HFF-Myc (cell line): ENCODE data around the gene SMYD1.

Experiments used
- DNase-seq: peaks from one replicate; pipeline ENCODE4 v3.0.0-alpha.2; 2011; ENCODE audit warnings: low read depth; ENCODE audit errors: extremely low read depth
- H3K4me3 ChIP-seq: replicated peaks from 2 replicates; pipeline ENCODE4 v1.5.1; 2011; ENCODE audit warnings: low read depth, mild to moderate bottlenecking, control low read depth, low read length
- TF ChIP-seq, protein P1 (sequence below): IDR thresholded peaks from 2 replicates; pipeline ENCODE4 v1.5.1; 2012; ENCODE audit warnings: mild to moderate bottlenecking, low read depth, low read length, control low read depth; ENCODE audit errors: missing control alignments

SMYD1 gene

DNA sequence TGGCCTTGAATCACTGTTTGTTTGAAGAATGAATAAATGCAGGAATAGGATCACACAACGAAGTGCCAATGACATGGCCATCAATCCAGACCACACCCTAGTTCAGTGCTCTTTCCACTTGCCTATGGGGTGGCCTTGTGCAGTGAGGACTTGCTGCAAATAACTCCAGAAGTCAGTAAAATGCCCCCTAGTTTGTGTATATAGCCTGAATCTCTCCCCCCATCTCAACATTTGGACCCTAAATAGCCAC is 59.9 kb downstream of the SMYD1 start:
- no peak overlapping the region for H3K4me3 ChIP-seq
- DNase-seq: no peak
- TF ChIP-seq, protein P1, sequence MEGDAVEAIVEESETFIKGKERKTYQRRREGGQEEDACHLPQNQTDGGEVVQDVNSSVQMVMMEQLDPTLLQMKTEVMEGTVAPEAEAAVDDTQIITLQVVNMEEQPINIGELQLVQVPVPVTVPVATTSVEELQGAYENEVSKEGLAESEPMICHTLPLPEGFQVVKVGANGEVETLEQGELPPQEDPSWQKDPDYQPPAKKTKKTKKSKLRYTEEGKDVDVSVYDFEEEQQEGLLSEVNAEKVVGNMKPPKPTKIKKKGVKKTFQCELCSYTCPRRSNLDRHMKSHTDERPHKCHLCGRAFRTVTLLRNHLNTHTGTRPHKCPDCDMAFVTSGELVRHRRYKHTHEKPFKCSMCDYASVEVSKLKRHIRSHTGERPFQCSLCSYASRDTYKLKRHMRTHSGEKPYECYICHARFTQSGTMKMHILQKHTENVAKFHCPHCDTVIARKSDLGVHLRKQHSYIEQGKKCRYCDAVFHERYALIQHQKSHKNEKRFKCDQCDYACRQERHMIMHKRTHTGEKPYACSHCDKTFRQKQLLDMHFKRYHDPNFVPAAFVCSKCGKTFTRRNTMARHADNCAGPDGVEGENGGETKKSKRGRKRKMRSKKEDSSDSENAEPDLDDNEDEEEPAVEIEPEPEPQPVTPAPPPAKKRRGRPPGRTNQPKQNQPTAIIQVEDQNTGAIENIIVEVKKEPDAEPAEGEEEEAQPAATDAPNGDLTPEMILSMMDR: no peak

DNA sequence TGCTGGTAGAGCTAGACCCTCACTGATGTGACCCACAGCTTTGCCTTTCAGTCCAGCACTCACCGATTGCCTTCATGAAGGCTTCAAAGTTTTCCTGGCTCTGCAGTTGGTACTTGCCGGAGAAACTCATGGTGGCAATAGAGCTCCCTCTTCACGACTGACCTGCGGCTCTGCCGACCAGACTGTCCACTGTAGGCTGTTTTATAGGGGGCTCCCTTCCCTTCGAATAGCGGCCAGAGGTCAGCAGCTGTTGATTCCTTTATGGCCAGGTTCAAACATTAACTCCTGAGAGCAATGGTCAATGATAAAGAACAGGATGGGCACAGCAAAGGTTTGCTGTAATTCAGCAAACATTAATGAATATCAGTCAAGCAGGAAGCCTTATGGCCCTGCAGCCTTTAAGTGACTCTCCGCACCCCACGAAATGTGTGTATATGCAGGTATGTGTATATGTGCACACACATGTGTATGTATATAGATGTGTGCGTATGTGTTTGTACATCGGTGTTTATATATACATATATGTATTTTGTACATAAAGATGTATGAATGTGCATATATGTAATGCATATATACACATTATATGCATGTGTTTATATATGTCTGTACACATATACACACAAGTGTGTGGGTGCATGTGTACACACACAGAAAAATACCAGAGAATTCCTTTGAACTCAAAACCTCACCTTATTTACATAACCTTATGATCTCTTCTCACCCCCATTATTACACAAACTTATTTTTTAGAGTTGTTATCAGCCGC is 60.4 kb downstream of the SMYD1 start, which contains the start of gene FABP1:
Gene FABP1 (minus strand): TSS at position 175 of the 766 bp plus-strand sequence. CDS start 45 bp downstream, at position 130.
- no peak within 1 kb of the TSS for H3K4me3 ChIP-seq
- TF ChIP-seq, protein P1: no peak
- no peak for DNase-seq

DNA sequence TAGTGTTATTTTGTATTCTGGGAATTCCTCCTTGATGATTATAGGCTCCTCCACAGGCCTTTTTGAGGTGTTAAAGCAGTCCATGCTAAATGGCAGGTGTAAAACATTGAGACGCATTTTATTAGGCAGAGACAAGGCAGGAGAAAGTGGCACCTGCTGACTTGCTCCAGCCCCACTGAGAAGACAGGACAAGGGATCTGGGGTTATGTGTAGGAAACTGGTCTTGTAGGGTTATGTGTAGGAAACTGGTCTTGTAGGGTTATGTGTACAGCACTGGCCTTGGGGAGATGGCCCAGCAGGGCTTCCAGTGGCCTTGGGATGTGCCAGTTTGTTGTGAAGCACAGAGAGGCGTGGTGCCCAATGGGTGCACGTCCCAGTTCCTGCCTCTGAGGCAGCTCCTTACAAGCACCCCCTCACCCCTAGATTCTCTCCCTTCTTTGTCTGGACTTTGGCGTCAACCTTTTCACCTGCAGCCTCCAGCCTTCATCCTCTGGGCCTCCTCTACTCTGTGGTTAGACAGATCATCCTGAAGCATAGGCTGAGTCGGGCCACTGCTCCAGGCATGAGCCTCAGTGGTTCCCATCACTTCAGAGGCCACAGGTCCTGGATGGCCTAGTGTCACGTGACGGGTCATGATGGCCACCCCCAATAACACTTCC is 61.2 kb downstream of the SMYD1 start:
- H3K4me3 ChIP-seq: no peak overlapping the region
- TF ChIP-seq, protein P1: no peak
- DNase-seq: no peak

DNA sequence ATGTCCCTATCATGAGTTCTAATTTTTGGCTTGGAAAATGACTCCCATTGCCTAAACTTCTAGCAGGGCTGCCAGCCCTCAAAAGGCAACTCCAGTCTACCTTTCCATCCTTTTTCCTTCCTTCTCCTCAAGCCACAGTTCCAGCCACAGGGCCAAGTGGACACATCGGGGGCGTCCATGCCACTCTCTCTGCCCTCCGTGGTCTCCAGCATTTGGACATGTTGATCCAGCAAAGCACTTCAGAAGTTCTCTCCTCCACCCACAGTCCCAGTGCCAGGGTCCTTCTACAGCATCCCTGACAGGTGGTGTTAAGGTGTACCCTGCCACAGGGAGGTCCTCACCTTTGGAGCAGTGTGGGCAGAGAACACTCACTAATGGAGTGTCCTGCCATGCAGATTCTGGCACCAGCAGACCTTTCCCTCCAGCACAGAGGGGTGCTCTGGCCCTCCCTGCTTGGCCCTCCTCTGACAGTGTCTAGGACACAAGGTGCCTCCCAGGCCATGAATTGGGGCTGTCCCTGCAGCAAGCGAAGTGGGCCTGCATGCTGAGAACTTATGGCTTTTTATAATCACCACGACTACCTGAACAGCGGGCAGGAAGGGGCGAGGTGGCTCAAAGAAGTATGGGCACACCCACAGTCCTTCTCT is 61.8 kb downstream of the SMYD1 start:
- no peak for DNase-seq
- TF ChIP-seq, protein P1: no peak
- no peak overlapping the region for H3K4me3 ChIP-seq

DNA sequence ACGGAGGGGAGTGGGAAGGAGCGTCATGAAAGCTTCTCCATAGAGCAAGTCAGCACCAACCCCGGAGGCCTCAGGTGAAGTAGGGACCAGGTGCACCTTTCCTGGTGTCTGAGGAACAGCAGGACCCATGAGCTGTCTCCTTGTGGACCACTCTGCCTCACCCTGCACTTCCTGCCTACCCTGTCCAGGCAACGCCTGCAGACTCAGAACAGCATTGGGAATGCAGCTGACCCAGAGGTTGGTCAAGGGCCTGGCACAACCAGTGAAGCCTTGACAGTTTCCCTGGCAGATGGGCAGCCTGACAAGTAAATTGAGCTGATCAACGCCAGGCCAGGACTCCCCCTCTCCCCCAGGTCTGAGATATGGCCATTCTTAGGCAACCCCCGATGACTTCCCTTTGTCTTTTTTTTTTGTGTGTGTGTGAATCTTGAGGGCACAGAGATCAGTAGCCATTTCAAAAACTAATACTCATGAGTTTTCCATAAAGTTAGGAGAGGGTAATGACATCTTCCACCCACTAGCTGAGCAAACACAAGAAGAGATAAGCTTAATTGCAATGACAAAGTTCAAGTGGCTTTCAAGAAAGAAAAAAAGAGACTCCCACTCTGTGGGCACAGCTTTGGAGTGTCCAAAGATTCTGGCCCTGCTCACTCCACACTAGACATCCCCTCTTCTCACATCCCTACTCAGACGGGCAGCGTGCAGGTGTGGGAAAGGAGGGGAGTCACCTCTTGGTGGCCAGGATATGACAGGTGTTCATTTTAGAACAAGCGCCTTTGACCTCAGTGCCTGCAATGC is 63.8 kb downstream of the SMYD1 start:
- DNase-seq: no peak
- no peak overlapping the region for H3K4me3 ChIP-seq
- TF ChIP-seq, protein P1: no peak

DNA sequence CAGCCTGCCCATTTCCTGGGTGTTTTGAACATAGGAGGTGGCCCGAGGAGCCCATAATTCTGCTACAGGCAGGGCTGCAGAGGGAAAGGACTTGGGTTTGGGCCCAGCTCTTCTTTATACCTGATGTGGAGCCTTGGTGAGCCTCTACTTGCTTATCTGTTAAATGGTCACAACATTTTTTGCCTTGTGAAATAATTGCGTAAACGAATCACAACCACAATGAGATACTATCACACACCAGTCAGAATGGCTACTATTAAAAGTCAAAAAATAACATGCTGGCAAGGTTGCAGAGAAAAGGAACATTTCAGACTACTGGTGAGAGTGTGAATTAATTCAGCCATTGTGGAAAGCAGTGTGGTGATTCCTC is 64.4 kb downstream of the SMYD1 start:
- no peak overlapping the region for H3K4me3 ChIP-seq
- TF ChIP-seq, protein P1: no peak
- DNase-seq: no peak
